Fibroblast of lung (primary cell): Measurements from ENCODE around the gene P2RY6. TPM values are rescaled to one million over a fixed set of nuclear protein-coding genes. Genes with fewer than 3 reads are reported as not detected.

Experiments
- DNase-seq, 2 donors: peaks; one replicate each; pipeline versions ENCODE4 v3.0.0 to v3.0.0-alpha.2; 2010; ENCODE audit warnings: low read depth in 2 of 2
- H2AFZ ChIP-seq: 2 replicates; pipeline ENCODE4 v1.5.1; 2012; ENCODE audit warnings: low read length, control low read depth, inconsistent platforms
- H3K27ac ChIP-seq: 2 replicates; pipeline ENCODE4 v1.5.1; 2011; ENCODE audit warnings: low read length, control low read depth; ENCODE audit not compliant: insufficient read depth
- H3K27me3 ChIP-seq: 2 replicates; pipeline ENCODE4 v1.5.1; 2011; ENCODE audit warnings: mild to moderate bottlenecking, low read length; ENCODE audit not compliant: control insufficient read depth, insufficient read depth
- H3K36me3 ChIP-seq: 2 replicates; pipeline ENCODE4 v1.5.1; 2011; ENCODE audit warnings: low read length; ENCODE audit not compliant: control insufficient read depth, insufficient read depth
- H3K4me1 ChIP-seq: 2 replicates; pipeline ENCODE4 v1.5.1; 2011; ENCODE audit warnings: low read length; ENCODE audit not compliant: control insufficient read depth, insufficient read depth; ENCODE audit errors: extremely low read depth
- H3K4me2 ChIP-seq: 2 replicates; pipeline ENCODE4 v1.5.1; 2011; ENCODE audit warnings: low read length, control low read depth; ENCODE audit not compliant: insufficient read depth; ENCODE audit errors: extremely low read depth
- H3K4me3 ChIP-seq, 4 experiments: fragments of 200-600 bp in 1 of 4; sonication (generic) in 1 of 4; replicated peaks in 1 of 4; 2 replicates each; pipeline ENCODE4 v1.5.1; 2011 to 2016; ENCODE audit warnings: low read length in 4 of 4, low read depth in 3 of 4, mild to moderate bottlenecking in 3 of 4, control low read depth in 2 of 4, inconsistent platforms in 1 of 4, mixed read lengths in 1 of 4; ENCODE audit not compliant: insufficient read depth in 1 of 4; ENCODE audit errors: control extremely low read depth in 1 of 4
- H3K79me2 ChIP-seq: 2 replicates; pipeline ENCODE4 v1.5.1; 2012; ENCODE audit warnings: mild to moderate bottlenecking, low read length, inconsistent platforms; ENCODE audit not compliant: control insufficient read depth, insufficient read depth
- H3K9ac ChIP-seq: 2 replicates; pipeline ENCODE4 v1.5.1; 2011; ENCODE audit warnings: mild to moderate bottlenecking, low read length, control low read depth; ENCODE audit not compliant: insufficient read depth
- H3K9me3 ChIP-seq: 2 replicates; pipeline ENCODE4 v1.5.1; 2012; ENCODE audit warnings: low read depth, low read length; ENCODE audit not compliant: control insufficient read depth, insufficient read depth
- H4K20me1 ChIP-seq: 2 replicates; pipeline ENCODE4 v1.5.1; 2011; ENCODE audit warnings: low read length; ENCODE audit not compliant: control insufficient read depth, insufficient read depth; ENCODE audit errors: extremely low read depth
- CTCF ChIP-seq, 2 donors: IDR thresholded peaks in 1 of 2; conservative IDR thresholded peaks in 1 of 2; 1 replicate in 1 of 2; 2 replicates in 1 of 2; pipeline ENCODE4 v1.5.1; 2011 to 2012; ENCODE audit warnings: low read length in 2 of 2, control low read depth in 1 of 2, inconsistent platforms in 1 of 2, low read depth in 1 of 2, mild to moderate bottlenecking in 1 of 2
- EZH2 ChIP-seq: IDR thresholded peaks from 2 replicates; pipeline ENCODE4 v1.5.1; 2012; ENCODE audit warnings: low read length, control low read depth, mild to moderate bottlenecking; ENCODE audit errors: missing control alignments
- polyA plus RNA-seq, 2 donors: library from polyadenylated mRNA; depleted of rRNA in 1 of 2; stranded (reverse) in 1 of 2; unstranded in 1 of 2; fragments of >200 nt; gene quantifications; 2 replicates each; pipeline ENCODE4 v1.2.1, GENCODE V29; 2011 to 2012; ENCODE audit warnings: missing spikeins in 1 of 2
- total RNA-seq: library from RNA; depleted of rRNA; stranded (reverse); fragments of >200 nt; gene quantifications from 2 replicates; pipeline ENCODE4 v1.2.1, GENCODE V29; 2014

The P2RY6 gene
- total and polyA plus RNA-seq, 2 donors (not counting 1 experiment from before 2014, with no cell fraction given) = 0.12 to 0.33 TPM

- Histone ChIP-seq H3K9ac (no peak overlapping the region), H2AFZ (peak overlapping the region; percentile 89), H3K36me3 (no peaks in the 10 kb centered on the region), H3K4me2 (peak overlapping the region; percentile 52), H3K4me1 (peaks cover 9% of the 10 kb centered on the region), H3K27me3 (no peaks in the 10 kb centered on the region), H3K79me2 (no peaks in the 10 kb centered on the region), H3K27ac (peak overlapping the region; percentile 41), H4K20me1 (no peaks in the 10 kb centered on the region), H3K4me3 (no peak overlapping the region), H3K9me3 (no peaks in the 10 kb centered on the region)
- peak; percentile 66 to 68 for DNase-seq
- TF ChIP-seq EZH2 (no peak), CTCF (conservative IDR thresholded peaks at IDR 0.05 in 1 of 2, IDR thresholded peaks at IDR 0.05 in 1 of 2; ENCODE audit: low read depth in 1 of 2, low read length in 2 of 2) (peak; percentile 96 to 98)
Measured at GRCh38 chr11:73295241-73295995, 23.3 kb downstream of the P2RY6 start.

DNA sequence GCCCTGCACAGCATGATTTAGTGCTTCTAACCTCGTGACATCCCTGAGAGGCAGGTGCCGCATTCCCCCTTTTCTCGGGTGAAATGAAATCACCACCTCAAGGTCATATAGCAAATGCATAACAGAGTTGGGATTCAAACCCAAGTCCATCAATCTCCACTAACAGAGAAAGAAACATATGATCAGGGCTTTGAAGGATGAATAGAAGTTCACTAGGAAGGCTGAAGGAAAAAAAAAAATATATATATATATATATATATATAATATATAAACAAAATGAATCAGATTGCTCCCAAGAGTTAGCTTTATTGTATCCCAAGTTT, 23.8 kb downstream of the P2RY6 start:
- H3K9me3 ChIP-seq = no peaks in the 10 kb centered on the region
- TF ChIP-seq EZH2 (no peak), CTCF (conservative IDR thresholded peaks at IDR 0.05 in 1 of 2, IDR thresholded peaks at IDR 0.05 in 1 of 2; ENCODE audit: low read depth in 1 of 2, low read length in 2 of 2) (no peak)
- DNase-seq = no peak
- H3K4me1 ChIP-seq = peaks cover 9% of the 10 kb centered on the region
- no peaks in the 10 kb centered on the region for H3K36me3 ChIP-seq
- no peak overlapping the region for H2AFZ ChIP-seq
- H3K79me2 ChIP-seq = no peaks in the 10 kb centered on the region
- no peak overlapping the region for H3K4me2 ChIP-seq
- no peak overlapping the region for H3K27ac ChIP-seq
- H3K4me3 ChIP-seq = no peak overlapping the region
- H3K27me3 ChIP-seq = no peaks in the 10 kb centered on the region
- H3K9ac ChIP-seq = no peak overlapping the region
- no peaks in the 10 kb centered on the region for H4K20me1 ChIP-seq

- no peak overlapping the region for H3K4me3 ChIP-seq
- peaks cover 9% of the 10 kb centered on the region for H3K4me1 ChIP-seq
- no peak for DNase-seq
- TF ChIP-seq CTCF (conservative IDR thresholded peaks at IDR 0.05 in 1 of 2, IDR thresholded peaks at IDR 0.05 in 1 of 2; ENCODE audit: low read depth in 1 of 2, low read length in 2 of 2) (no peak), EZH2 (no peak)
- H3K79me2 ChIP-seq = no peaks in the 10 kb centered on the region
- H2AFZ ChIP-seq = no peak overlapping the region
- H3K27ac ChIP-seq = no peak overlapping the region
- no peaks in the 10 kb centered on the region for H4K20me1 ChIP-seq
- no peaks in the 10 kb centered on the region for H3K27me3 ChIP-seq
- H3K36me3 ChIP-seq = no peaks in the 10 kb centered on the region
- H3K9ac ChIP-seq = no peak overlapping the region
- H3K9me3 ChIP-seq = no peaks in the 10 kb centered on the region
- no peak overlapping the region for H3K4me2 ChIP-seq
Measured at GRCh38 chr11:73296501-73297230, 24.5 kb downstream of the P2RY6 start.
